ENCODE results near the gene HOXD8.

- TF ChIP-seq POLR2A (IDR thresholded peaks at IDR 0.05; ENCODE audit: extremely low read depth, insufficient read length) (no peak), CTCF (IDR thresholded peaks at IDR 0.05; ENCODE audit: low read depth, low read length) (no peak)
Measured at GRCh38 chr2:176081376-176081836, 48.1 kb upstream of the HOXD8 start.
